C4-2B (cell line): ENCODE measurements around the gene STXBP4.

Experiments
- H3K27ac ChIP-seq: fragments of 450-650 bp; 2 replicates; pipeline ENCODE4 v1.5.1; 2017
- ZFX ChIP-seq: fragments of 450-650 bp; IDR thresholded peaks from 2 replicates; pipeline ENCODE4 v1.6.1; 2017
- TF ChIP-seq, protein P1 (sequence below): fragments of 450-650 bp; conservative IDR thresholded peaks from 2 replicates; pipeline ENCODE4 v1.5.1; 2017; ENCODE audit warnings: mild to moderate bottlenecking

The STXBP4 gene

GRCh38 chr17:55219459-55219858 lies 250.9 kb downstream of the STXBP4 start:
- TF ChIP-seq, protein P1, sequence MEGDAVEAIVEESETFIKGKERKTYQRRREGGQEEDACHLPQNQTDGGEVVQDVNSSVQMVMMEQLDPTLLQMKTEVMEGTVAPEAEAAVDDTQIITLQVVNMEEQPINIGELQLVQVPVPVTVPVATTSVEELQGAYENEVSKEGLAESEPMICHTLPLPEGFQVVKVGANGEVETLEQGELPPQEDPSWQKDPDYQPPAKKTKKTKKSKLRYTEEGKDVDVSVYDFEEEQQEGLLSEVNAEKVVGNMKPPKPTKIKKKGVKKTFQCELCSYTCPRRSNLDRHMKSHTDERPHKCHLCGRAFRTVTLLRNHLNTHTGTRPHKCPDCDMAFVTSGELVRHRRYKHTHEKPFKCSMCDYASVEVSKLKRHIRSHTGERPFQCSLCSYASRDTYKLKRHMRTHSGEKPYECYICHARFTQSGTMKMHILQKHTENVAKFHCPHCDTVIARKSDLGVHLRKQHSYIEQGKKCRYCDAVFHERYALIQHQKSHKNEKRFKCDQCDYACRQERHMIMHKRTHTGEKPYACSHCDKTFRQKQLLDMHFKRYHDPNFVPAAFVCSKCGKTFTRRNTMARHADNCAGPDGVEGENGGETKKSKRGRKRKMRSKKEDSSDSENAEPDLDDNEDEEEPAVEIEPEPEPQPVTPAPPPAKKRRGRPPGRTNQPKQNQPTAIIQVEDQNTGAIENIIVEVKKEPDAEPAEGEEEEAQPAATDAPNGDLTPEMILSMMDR, result no peak
- TF ChIP-seq ZFX, result no peak
- no peak overlapping the region for H3K27ac ChIP-seq

DNA sequence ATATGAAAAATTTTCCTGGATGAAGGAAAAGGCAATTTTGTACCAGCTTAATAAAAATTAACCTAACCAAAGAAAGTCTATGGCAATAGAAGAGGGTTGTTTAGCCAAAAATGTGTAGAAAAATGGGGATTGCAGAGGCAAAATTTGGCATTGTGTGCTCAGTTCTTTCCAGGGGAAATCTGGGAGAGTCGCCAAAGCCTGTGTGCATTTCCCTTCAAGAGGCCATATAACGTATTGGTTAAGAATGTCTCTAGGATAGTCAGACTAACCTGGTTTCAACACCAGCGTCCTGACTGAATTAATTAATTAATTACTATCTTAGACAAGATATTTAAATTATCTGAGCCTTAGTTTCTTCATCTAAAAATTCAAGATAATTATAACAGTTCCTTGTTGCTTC lies 251.4 kb downstream of the STXBP4 start:
- TF ChIP-seq ZFX, result no peak
- TF ChIP-seq, protein P1, result no peak
- no peak overlapping the region for H3K27ac ChIP-seq
